ENCODE results near the gene MACO1.

GRCh38 chr1:25481625-25482024 is 50.9 kb downstream of the MACO1 start:
- TF ChIP-seq CTCF (conservative IDR thresholded peaks at IDR 0.05) (no peak), ZFX (IDR thresholded peaks at IDR 0.05) (no peak)
